ENCODE data around the gene PRSS35.
"Not testable (repeated sequence)": the region's sequence is repeated elsewhere in the genome, so short reads cannot be mapped to it uniquely, and the experiment has no call there.

PRSS35 gene, protein sequence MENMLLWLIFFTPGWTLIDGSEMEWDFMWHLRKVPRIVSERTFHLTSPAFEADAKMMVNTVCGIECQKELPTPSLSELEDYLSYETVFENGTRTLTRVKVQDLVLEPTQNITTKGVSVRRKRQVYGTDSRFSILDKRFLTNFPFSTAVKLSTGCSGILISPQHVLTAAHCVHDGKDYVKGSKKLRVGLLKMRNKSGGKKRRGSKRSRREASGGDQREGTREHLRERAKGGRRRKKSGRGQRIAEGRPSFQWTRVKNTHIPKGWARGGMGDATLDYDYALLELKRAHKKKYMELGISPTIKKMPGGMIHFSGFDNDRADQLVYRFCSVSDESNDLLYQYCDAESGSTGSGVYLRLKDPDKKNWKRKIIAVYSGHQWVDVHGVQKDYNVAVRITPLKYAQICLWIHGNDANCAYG

DNA sequence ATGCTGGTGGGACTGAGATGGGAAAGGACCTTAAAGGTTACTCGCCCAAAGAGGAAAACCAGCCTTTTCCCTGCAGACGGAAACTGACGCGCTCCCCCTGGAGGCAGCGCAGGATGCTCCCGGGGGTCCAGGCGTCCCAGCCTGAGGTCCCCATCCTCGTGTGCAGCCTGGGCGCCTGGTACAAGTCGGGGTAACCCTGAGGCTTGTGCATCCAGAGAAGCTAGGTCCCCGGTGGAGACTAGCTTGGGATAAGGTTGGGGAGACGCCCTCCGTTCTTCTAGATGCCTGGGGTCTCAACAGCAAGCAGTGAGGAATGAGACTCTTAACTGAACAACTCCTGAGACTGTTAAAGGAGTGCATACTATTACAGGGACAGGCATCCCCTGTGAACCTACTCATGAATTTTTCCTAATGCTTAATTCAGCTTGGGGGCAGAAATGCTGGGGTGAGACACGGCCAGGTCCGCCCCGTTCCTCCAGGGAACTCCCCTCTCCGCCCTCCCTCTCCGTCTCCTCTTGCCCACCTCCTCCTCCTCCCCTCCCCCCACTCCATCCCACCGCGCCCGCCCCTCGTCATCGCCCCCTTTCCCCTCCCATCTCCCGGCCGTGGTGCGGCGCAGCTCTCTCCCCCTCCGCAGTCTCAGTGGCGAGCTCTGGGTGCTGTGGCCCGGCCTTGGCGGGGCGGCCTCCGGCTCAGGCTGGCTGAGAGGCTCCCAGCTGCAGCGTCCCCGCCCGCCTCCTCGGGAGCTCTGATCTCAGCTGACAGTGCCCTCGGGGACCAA is at the start of gene PRSS35:
TSS of gene PRSS35 (plus strand) at position 634 of the 781 bp plus-strand sequence. CDS start 10,908 bp downstream, outside the sequence.
- peak; percentile 60 for DNase-seq

- no peak for DNase-seq
Observed at GRCh38 chr6:83463886-83464285, 48.4 kb upstream of the PRSS35 start.

GRCh38 chr6:83464381-83465140 is 47.8 kb upstream of the PRSS35 start:
- DNase-seq, result no peak

- DNase-seq, result no peak
Observed at GRCh38 chr6:83466328-83466727, 46.0 kb upstream of the PRSS35 start.

DNA sequence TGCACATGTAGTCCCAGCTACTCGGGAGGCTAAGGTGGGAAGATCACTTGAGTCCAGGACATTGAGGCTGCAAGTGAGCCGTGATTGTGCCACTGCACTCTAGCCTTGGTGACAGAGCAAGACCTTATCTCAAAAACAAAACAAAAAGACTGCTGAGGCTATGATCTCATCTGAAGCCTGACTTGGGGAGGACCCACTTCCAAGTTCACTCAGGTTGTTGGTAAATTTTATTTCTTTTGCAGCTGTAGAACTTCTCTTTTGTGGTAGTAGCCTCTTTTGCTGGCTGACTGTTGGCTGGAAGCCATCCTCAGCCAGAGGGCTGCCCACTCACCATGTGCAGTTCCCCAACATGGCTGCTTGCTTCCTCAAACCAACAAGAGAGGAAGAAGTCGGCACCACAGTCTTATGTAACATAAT is 44.7 kb upstream of the PRSS35 start:
- no peak for DNase-seq

DNA sequence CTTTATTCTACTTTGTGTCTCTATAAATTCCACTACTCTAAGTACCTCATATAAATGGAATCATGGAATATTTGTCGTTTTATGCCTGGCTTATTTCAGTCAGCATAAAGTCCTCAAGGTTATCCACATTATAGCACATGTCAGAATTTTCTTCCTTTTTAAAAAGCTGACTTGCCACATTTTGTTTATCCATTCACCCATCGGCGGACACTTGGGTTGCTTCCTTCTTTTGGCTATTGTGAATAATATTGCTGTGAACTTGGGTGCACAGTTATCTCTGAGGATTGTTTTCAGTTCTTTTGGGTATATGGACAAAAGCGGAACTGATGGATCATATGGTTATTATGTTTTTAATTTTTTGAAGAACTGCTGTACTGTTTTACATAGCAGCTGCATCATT is 42.3 kb upstream of the PRSS35 start:
- no peak for DNase-seq

- DNase-seq, result no peak
Observed at GRCh38 chr6:83470587-83470986, 41.7 kb upstream of the PRSS35 start.

DNA sequence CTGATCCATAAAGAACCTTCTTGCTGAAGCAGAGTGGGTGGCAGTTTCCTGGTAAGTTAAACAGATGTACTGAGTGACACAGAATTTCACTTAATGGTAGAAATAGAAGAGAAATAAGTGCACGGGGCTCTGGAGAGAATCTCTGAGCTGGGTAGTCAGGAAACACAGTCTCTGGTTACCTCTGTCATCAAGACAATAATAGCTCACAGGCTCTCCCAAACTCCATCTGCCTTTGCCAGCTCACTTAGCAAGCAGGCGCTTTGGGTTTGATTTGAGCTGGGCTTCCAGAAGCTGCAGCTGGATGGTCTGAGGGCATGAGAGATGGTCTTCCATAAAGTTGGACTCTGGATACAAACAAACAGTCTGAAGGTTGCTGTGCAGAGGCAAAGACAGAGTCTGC is 39.6 kb upstream of the PRSS35 start:
- DNase-seq, result no peak

DNA sequence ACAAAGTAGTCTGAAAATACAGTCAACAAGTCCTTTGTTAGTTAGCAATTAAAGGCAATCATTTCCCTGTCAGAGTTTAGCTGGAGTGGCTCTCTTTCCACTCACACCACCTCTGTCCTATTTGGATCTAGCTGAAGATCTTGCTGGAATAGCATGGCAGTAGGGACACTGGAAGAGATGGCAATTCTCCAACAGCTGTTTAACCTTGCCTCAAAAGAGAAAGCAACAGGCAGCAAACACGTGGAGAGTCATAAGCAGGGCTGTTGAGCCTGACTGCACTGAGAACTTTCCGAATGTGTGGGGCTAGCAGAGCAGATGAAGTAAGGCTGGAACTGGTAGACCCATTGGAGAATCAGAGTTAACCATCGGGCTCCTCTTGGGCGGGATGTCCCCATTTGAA is 38.0 kb upstream of the PRSS35 start:
- no peak for DNase-seq

DNA sequence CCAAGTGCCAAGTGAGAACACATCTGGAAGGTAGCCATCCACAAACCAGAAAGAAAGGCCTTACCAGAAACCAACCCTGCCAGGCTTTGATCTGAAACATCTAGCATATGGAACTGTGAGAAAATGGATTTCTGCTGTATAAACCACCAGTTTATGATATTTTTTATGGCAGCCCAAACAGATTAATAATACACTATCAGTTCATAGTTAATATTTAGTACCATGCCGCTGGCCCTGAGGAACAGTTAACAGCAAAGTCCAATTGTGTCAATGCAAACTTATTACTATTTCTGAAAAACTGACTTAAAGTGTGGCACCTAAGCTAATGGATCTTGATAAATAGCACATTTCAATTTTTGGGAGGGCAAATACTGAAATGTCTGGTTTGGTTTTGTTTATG is 35.4 kb upstream of the PRSS35 start:
- no peak for DNase-seq

DNA sequence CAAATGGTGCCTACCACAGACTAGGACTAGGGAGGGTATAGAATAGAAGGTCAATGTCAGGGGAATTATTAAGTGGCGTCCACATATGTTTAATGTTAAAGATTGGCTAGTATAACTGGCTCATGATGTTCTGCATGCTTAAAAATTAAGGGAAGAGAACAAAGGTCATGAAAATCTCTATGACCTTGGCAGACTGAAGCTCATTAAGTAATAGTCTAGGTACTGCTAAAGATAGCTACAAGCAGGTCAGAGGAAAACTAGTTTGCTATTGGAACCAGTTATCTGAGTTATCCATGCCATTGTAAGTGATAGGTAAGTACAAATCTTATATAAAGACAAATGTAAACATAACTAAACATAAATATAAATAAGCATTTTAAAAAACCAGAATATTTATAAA is 32.9 kb upstream of the PRSS35 start:
- no peak for DNase-seq

DNA sequence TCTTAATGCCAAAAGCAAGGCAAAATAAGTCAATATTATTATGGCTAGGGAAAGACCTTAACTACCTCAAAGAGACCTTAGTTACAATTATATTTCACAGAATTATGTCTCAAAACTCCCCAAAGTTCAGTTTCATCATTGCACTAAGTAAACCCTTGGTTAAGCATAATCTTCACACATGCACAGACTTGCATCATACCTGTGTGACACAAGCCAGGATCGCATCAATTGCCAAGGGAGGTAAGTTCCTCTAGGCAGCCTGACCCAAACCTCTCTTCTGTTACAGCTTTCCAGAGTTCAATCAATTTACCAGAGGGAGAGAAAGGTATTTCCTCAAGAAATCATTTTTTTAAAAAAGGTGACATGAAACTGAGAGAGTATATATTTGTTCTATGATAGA is 31.9 kb upstream of the PRSS35 start:
- no peak for DNase-seq

GRCh38 chr6:83481938-83482337 is 30.4 kb upstream of the PRSS35 start:
- DNase-seq, result not testable (repeated sequence)

- DNase-seq, result no peak
Observed at GRCh38 chr6:83488448-83488847, 23.9 kb upstream of the PRSS35 start.

- DNase-seq, result no peak
Observed at GRCh38 chr6:83488861-83489260, 23.5 kb upstream of the PRSS35 start.

GRCh38 chr6:83490217-83490807 is 22.0 kb upstream of the PRSS35 start:
- no peak for DNase-seq

GRCh38 chr6:83505356-83505755 is 7.0 kb upstream of the PRSS35 start:
- DNase-seq, result no peak

DNA sequence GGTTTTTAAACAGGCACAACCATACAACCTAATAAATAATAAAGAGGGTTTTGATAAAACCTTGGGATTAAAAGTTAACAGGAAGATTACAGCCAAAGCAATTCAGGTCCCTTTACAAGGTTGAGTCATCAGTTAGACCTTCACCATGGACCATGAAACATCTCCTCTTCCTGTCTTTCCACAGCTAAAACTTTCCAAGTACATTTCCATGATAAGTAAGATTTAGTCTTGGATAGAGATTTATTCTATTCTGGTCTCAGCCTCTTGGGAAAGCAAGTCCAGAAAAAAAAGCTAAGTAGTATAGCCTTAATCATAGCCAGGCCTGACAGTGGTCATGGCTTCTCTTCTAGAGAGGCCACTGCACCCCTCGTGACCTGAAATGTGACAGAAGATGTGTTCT is 2.9 kb upstream of the PRSS35 start:
- DNase-seq, result no peak

DNA sequence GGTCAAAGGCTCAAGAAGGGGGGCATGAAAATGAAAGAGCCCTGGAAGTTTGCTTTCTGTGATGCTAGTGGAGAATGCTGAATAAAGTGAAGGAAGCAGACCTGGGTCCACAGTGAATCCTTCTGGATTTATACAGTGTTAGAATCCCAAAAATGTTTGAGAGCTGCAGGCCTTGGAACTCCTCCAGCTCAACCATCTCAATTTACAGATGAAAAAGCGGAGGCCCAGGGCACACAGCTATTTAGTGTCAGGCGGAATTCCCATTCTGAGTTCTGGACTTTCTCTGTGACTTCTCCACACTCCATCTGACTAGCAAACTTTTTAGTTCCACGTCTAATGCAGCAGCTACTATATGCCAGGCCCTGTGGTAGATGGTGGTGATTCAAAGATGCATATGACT is 1.5 kb upstream of the PRSS35 start:
- DNase-seq, result no peak

DNA sequence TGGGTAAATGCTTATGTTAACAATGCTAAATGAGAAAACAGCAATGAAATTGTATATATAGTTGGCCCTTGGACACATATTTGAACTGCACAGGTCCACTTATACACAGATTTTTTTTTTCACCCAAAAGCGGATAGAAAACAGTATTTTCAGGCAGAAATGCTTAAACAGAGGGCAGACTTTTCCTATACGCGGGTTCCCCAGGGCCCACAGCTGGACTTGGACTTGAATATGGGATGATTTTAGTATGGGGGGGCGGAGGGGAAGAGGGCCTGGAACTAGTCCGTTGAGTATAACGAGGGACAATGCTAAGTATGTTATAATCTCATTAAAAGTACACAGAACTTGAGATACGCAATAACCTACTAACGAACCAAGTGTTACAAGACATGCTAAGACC is 1.1 kb upstream of the PRSS35 start:
- no peak for DNase-seq

- no peak for DNase-seq
Observed at GRCh38 chr6:83514466-83514865, 2.1 kb downstream of the PRSS35 start.

DNA sequence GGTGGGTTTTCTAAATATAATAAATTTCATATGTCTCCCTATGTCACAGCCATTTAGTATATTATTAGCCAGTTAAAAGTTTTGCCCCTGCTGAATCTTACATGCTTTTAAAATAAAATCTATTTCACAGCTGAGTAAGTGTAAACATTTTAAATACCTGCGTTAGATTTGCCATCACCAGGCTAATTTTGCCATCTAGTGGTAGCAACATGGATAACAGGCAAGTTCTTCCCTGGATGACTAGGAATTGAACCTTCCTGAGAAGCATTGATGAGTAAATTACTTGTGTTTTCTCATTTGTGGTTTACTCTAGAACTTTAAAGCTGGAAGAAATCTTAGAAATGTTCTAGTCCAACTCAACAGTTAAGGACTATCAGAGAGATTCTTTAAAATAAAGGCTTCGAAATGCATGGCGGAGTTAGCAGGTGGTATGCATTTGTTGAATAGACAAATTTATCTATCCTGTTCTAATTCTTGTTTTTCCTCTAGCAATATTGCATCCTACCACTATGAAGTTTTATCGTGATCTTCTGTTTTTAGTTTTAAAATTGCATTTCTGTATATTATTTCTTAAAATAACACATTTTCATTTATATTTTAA is 2.6 kb downstream of the PRSS35 start:
- no peak for DNase-seq

GRCh38 chr6:83517500-83517899 is 5.2 kb downstream of the PRSS35 start:
- no peak for DNase-seq
